ENCODE results near the gene MYD88.

The MYD88 gene

DNA sequence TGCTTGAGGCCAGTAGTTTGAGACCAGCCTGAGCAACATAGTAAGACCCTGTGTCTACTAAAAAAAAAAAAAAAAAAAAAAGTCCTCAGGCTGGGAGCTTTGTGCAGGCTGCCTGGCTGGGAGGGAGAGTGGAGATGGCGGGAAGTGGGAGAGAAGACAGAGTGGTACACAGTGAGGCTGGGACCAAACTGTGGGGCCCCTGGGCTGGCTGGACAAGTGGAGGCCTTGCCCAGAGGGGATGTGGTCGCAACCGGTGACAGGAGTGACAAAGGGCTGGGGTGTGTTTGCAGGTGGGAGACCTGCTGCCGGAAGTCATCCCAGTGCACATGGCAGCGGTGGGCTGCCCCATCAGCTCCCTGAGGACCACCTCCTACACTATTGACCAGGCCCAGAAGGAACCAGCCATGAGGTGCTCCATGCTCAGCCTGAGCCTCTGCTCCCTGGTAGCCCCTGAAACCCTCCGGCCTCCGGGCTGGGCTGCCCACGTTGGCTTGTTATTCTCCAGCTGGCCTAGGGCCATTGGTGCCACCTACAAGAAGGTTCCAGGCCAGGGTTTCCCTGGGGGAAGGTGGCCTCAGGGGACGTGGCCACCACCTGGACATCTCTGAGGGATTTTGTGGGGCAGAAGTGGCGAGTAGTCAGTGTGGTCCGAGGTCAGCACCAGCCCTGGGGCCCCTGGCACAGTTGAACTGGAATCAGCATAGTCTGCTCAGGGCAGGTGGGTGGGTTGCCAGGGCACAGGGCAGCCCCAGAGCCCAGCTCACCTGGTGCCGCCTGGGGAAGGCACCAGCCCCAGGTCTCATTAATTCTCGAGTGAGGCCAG is 24.2 kb upstream of the MYD88 start:
- no peak for DNase-seq

DNA sequence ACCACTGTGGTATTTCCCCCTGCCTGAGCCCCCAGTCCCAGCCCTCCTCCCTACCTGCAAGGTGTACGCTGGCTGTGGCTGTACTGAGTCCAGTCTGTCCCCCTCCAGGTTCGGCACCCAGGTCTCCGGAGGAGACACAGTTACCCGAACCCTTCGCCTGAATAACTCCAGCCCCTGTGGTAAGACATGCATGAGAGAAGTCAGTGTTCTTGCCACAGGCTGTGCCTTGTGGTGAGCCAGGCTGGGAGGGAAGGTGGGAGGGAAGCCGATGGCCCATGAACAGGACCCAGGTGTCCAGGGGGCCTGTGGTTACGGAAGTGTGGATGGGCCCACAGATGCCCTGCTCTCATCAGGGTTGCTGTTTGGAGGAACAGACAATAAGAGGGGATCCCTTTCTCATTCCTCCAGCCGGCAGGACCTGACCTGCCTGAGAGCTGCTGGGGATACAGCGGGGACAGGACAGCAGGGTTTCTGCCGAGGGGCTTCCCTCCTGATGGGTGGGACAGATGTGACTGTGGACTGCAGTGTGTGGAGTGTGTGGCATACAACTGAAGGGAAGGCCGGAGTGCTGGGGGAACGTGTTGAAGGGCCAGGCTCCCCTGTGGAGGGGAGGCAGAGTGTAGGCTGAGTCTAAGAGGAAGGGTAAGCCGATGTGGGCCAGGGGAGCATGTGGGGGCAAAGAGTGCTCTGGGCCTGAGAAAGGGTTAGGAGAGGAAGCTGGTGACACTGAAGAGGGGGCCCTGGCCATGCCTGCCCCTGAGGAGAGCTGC is 23.4 kb upstream of the MYD88 start:
- DNase-seq, result no peak

DNA sequence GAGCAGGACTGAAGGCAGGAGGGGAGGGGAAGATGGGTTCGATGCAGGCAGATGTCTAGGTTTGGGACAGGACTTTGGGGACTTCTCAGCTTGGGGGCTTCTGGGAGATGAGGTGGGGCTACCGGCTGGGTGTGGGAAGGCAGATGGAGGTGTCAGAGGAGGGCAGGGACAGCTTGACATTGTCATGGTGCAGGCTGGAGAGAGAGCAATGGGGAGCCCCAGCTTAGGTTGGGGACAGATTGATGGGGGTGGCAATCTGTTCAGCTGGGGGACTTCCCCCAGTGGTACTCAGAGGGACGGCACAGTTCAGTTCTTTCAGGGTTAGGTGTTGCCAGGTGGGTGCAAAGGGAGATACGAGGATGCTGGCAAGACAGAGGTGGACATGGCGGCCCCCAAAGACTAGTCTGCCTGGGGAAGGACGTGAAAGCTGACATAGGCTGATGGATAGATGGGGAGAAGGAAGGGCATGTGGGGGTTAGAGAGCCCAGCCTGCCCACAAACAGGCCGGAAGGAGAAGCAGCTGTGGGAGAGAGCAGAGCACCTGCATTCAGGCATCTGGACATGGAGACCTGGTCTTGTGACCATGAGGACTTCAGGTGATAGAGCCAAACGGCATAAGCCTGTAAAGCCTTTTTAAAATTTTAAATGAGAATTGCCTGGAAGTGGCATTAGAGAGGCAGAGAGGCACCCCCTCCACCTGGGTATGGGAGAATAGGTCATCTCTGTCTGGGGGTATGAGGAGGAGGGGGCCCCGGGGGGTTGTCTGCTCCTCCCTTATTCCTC is 22.6 kb upstream of the MYD88 start:
- DNase-seq, result no peak

DNA sequence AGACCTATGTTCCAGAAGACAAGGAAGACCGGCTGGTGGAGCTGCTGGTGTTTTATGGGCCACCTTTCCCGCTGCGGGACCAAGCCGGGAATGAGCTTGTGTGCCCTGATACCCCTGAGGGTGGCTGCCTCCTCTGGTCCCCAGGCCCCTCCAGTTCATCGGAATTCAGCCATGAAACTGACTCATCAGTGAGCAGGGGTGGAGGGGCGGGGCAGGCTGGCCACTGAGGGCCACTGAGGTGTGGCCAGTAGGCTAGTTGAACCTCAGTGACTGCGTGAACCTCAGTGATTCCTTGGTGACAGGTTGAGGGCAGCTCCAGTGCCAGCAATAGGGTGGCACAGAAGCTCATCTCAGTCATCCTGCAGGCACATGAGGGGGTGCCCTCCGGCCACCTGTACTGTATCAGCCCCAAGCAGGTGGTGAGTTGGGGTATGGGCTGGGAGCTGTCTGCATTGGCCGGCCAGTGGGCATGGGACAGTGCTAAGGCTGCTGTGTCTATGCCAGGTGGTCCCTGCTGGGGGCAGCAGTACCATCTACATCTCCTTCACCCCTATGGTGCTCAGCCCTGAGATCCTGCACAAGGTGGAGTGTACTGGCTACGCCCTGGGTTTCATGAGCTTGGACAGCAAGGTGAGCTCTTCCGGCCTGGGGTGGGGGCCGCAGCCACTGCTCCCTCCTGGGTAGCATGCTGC is 21.8 kb upstream of the MYD88 start:
- no peak for DNase-seq

DNA sequence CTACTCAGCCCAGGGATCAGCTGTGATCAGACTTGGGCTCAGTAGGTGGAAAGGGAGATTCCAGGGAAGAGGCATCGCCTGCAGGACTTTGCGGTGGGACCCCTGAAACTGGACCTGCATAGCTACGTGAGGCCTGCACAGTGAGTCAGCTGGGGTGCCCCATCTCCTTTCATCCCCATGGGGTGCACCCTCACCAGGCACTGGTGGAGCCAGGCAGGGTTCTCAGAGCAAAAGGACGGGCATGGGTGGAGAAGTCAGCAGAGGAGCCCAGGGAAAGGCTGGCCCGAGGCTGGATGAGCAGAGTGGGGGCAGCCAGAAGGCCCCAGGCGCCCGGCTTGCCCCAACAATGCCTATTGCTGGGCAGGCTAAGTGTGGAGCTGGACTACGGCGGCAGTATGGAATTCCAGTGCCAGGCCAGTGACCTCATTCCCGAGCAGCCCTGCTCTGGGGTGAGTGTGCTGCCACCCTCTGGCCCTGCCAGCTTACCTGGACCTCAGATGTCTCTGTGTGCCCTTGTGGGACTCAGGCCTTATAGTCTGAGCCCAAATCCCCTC is 21.2 kb upstream of the MYD88 start:
- no peak for DNase-seq

DNA sequence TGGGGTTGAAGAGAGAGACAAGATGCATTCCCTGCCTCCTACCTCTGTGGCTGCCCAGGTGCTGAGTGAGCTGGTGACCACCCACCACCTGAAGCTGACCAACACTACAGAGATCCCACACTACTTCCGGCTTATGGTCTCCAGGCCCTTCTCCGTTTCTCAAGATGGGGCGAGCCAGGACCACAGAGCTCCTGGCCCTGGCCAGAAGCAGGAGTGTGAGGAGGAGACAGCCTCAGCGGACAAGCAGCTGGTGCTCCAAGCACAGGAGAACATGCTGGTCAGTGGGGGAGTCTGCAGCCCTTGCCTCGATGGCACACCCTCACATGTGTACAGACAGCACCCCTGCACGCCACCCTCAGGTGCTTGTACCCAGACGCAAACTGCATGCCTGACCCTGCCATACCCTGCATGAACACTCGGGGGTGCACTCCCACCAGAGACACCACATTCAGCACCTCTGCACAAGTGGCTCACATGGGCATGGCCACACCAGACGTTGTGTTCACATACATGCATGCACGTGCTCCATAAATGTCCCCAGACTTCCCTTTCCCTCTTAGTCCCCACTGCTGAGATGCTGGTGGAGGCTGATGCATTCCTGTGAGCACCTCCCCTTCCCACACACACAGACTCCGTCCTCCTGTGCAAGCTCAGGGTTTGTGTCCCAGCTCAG is 20.6 kb upstream of the MYD88 start:
- DNase-seq, result no peak

DNA sequence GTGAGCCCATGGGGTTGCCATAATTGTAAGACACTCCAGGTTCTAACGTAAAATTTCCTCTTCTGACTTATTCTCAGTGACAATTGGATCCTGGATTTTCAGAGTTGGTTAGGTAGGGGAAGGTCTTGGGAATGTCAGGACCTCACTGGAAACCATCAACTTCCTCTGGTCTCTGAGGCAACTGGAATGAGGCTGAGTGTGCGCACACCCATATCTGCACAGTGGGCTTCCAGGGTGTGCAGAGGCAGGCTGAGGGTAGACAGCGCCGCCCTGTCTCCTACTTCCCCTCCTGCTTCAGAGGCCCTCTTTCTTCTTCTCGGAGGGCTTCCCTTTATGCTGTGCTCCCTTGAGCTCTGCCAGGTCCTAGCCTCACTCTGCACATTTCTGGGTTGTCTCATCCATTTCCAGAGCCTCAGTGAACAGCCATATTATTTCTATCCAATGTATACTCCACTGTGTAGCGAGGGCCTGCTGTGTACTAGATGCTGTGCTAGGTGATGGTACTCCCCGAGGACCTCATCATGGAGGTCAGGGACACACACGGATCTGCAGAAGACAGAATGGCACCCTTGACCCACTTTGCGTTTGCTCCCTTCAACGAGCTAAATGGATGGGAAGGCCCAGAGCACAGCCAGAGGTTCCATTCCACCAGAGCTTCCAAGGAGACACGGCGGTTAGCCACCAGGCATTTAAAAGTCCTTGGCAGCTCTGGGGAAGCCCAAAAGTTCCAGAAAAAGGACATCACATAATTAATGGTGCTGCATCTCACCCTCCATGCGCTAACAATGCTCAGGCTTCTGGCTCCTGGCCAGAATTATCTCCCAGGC is 19.8 kb upstream of the MYD88 start:
- no peak for DNase-seq

DNA sequence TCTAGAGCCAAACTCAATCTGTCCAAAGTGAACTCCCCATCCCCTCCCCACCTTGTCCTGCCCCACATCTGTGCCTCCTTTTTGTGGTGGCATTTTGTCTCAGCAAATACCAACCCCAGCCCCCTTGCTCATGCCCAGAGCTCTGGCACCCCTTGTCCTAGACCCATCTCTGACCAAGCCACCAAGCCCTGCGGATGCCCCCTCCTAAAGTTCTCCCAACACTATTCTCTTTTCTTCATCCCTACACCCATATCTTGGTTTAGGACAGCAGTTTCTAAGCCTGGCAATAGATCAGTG is 19.3 kb upstream of the MYD88 start:
- no peak for DNase-seq

DNA sequence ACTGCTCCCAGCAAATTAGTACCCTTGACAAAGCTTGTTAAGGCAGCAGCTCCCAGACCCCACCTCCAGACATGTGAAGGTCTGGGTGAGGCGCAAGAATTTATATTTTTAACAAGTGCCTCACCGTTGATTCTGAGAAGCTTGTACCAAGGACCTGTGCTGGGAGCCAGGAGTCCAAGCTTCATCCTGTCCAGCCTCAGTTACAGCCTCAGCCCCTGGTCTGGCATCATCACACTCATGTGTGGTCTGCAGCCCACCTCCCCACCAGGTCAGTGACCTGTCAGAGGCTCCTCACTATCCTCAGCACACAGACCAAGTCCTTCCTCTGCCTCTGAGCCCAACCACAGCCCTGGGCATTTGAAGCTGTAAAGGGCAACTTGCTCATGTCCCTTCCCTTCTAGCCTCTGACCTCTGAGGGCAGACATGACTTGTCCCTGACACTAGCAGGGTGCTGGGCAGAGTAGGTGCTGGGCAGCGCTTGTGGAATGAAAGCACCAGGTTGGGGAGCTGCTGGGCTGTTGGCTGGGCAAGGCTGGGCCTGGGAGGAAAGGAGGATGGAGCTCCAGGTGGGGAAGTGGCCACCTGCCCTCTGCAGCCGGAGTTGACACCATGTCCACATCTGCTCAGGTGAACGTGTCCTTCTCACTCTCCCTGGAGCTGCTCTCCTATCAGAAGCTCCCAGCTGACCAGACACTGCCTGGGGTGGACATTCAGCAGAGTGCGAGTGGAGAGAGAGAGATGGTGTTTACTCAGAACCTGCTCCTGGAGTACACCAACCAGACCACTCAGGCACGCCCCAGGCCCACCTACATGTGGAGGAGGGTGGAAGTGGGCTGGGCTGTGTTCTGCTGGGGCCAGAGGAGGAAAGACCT is 18.4 kb upstream of the MYD88 start:
- DNase-seq, result no peak

DNA sequence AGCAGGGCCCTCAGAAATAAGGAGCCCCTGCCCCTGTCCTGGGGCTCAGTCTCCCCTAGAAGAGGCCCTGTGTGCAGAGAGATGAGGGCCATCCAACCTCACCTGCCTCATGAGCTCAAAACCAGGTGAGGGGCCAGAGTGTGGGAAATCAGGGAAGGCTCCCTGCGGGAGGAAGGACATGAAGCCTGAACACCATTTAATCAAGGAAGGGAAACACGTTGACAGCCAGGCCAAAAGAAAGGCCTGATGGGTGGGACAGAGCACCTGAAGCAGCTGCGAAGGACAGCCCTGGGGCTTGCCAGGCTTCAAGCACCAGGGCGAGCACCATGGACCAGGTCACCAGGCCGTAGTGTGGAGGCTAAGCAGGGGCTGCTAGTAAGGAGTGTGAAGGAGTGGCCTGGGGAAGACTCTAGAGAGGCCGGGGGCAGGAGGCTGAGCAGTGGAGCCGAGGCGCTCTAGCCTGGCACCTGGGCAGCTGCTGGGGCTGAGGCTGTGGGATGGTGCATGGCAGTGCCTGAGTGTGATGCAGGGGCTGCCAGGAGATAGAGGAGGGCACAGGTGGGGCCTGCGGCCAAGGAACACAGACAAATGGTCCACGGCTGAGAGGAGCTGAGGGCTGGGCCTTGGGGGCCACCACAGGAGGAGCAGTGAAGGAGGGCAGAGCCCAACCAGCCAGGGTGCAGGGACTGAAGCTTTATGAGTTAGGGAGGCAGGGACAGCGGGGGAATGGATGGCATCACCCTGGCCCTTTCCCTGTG is 17.6 kb upstream of the MYD88 start:
- no peak for DNase-seq

DNA sequence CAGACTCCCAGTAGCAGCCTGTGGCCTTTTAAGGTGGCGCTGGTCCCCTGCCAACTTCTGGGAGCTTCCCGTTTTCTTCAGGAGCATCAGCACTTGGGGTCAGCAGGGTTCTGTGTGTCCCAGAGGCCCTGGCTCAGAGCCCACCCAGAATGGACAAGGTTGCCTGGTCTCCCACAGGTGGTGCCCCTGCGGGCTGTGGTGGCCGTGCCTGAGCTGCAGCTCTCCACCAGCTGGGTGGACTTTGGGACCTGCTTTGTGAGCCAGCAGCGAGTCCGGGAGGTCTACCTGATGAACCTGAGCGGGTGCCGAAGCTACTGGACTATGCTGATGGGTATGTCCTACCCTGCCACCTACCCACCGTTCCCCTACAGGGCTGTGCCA is 17.0 kb upstream of the MYD88 start:
- DNase-seq, result no peak

DNA sequence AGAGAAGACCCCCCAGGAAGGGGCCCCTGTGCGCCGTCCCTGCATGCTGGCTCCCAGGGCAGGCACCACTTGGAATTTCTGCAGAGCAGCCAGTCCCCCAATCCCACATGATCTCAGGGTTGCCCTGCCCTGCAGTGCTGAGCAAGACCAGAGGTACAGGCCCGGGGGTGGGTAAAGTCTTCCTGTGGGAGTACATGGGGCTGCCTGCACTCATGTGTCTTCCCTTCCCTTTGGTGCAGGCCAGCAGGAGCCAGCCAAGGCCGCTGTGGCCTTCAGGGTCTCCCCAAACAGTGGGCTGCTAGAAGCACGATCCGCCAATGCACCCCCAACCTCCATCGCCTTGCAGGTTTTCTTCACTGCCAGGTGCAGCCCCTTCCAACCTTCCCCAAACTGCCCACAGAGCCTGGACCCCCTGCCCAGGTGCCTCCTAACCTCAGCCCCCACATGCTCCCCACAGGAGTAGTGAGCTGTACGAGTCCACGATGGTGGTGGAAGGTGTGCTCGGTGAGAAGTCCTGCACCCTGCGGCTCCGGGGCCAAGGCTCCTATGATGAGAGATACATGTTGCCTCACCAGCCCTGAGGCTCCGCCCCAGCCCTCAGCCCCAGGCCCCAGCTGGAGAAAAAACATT is 16.5 kb upstream of the MYD88 start:
- DNase-seq, result no peak

DNA sequence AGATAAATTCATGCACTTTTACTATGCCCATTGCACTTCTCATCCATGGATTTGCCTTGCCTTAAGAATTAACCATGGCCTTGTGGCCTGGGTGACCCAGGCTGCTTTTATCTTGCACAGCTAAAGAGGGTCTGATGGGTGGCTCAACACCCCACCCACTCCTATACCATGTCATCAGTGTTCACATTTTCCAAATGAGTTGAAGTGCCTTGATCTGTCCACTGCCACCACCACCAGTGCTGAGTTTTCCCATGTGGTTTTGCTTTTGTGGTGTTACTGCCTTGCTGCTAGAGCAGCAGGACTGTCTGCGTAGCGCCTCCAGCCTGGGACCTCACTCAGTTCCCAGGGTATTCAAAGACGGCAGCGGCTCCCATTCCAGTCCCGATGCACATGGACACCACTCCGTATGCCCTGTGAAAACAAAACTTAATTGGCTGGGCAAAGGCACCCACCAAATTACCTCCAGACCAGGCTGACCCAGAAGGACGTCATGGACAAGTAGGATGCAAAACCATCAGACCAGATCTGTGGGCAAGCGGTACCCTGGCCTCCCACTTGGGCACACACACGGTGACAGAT is 15.7 kb upstream of the MYD88 start:
- no peak for DNase-seq

DNA sequence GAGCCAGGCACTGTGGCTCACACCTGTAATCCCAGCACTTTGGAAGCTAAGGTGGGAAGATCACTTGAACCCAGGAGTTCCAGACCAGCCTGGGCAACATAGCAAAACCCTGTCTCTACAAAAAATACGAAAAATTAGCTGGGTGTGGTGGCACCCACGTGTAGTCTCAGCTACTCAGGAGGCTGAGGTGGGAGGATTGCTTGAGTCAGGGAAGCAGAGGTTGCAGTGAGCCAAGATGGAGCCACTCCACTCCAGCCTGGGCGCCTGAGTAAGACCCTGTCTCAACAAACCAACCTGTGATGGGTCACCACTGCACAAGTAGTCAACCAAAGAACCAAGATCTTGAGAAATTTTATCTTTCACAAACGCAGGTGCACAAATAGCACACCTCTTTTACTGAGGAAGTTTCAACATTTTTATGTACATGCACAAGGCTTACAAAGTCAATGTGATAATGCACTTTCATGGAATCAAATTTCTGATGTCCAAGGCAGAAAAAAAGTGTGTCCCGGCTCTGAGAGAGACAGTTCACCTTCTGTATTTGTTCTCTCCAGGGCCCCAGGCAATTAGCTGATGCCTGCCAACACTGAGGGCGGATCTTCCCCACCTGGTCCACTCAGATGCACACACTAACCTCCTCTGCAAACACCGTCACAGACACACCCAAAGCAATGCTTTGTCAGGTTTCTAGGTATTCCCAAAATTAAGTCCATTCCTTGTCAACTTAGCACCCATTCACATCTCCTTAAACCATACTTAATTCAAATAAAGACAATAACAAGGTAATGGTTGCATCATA is 13.9 kb upstream of the MYD88 start:
- DNase-seq, result no peak

DNA sequence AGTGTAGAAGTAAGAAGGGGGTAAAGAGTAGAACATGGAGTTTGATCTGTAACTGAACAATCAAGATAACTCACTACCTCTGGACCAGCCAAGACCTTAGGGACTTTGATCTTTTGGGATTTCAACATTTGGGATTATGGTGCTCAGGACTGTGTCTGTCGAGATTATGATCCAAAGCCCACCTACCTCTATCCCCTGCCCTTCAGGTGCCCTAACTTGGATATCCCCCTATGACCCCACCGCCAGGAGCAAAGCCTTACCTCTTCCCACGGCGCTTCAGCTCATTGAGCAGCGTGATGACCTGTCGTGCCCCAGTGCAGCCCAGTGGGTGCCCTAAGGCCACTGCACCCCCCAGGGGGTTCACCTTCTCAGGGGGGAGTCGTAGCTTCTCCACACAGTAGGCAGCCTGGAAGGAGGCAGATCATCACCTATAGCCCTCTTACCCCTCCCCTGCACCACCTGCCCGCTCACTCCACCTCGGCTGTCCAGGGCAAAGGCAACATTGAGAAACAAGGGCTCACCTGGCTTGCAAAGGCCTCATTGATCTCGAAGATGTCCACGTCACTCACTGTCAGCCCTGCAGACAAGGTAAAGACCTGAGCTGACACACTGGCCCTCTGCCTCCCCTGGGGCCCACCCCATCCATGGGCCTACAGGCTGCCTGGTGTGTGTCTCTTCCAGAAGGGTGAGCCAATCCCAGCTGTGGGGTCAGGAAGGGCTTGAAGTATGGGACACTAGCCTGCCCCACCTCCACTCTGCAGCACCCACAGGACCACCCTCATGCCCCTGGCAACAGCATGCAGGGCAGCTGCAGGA is 12.9 kb upstream of the MYD88 start:
- DNase-seq, result no peak

DNA sequence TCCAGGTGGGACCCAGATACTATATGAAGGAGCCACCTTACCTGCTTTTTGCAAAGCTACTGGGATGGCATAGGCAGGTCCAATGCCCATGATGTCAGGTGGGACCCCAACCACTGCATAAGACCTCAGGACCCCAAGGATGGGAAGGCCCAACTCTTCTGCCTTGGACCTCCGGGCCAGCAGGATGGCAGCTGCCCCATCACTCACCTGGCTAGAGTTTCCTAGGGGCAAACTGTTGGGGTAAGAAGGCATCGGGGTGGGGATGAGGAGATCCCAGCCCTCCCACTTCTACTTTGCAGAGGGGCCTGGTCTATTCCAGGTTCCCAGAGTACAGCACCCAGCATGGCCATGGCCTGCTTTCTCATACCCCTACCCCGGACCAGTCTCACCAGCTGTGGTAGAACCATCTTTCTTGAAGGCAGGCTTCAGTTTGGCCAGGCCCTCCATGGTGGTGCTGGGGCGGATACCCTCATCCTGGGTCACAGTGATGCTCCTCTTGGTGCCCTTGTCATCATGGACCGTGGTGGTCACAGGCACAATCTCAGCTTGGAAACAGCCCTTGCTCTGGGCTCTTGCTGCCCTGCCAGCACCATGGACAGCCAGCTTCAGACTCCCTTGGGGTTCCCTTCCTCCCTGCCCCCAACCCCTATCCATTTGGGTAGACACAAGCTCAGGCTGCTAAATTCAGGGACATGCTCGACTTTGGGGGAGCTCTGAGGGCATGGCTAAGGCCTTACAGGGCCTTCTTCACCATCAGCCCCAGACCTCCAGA is 12.2 kb upstream of the MYD88 start:
- no peak for DNase-seq

Data from SIG-M5 (cell line).